Erythroblast (primary cell): ENCODE measurements around the gene TMEM234.
A peak's percentile ranks its signal among the peaks of the same experiment; 100 is the strongest.

Source experiments
- GATA1 ChIP-seq: IDR thresholded peaks from 2 replicates; pipeline ENCODE4 v1.6.1; 2011; ENCODE audit warnings: low read depth, mild to moderate bottlenecking, control low read depth, low read length, moderate library complexity
- POLR2A ChIP-seq: IDR thresholded peaks from 2 replicates; pipeline ENCODE4 v1.6.1; 2011; ENCODE audit warnings: mild to moderate bottlenecking, low read length

DNA sequence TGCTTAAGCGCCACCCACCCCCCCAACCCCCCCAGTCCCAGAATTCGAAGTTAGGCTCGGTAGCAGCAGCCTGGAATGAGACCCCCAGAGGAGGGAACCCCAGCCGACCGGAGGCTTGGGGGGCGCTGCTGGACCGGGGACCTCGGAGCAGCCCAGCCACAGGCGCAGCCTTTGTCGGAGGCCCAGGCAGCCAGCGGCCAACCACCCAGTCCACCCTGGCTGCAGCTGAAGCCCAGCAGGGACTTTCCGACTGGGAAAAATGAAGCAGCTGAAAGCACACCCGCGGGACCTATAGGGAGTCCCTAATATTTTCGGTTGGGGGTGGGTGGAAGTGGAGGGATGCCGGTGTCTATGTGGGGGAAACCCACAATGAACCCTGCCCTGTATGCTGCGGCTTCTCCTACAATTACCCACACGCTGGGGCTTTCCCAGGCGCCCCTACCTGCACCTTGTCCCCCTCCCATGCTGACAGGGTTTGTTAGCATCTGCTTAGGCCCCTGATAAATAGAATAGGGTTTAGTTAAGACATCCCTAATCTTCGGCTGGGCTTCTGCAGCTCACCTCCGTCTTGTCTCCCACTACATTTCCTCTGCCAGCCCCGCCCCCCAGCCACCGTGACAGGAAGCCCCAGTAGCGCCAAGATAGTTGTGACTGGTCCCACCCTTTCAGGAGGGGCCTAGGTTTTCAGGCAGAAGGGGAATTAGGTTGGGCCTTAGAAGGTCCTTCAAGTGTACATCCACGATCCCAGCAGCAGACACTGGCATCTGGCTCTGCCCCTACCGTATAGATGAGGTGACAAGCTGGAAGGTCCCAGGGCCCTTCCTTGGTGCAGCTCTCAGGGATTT, 20.9 kb downstream of the TMEM234 start:
- TF ChIP-seq POLR2A (peak; percentile 74), GATA1 (no peak)
